GM19193 (cell line): Measurements from ENCODE around the gene VWA3B.

Source experiments
- POLR2A ChIP-seq: IDR thresholded peaks from 4 replicates; pipeline ENCODE4 v1.6.1; 2011; ENCODE audit not compliant: insufficient read depth, insufficient read length; ENCODE audit errors: extremely low read depth

Gene VWA3B

DNA sequence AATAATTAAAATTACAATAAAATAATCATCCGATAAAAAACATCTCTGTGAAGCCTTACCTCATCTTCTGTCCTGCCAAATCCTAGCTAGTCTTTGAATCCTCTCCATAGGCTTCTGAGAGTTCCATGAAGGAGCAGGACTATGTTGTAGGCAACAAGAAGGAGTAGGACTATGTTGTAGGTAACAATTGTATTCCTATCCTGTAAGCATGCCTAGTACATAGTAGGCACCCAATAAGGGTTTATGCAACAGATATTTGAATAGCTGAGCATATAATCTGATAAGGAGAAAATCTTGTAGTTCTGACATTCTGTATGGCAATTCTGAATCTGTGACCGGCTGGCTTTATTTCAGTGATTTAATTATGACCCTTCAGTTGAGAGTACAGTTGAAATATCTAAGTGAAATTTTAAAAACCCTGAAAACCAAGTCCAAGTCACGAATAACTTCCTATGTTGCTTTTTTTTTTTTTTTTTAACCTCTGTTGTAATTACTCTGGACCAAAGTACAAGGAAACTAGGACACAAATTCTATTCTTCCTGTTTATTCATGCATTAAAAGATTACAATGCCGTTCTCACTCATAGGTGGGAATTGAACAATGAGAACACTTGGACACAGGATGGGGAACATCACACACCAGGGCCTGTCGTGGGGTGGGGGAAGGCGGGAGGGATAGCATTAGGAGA lies 27.8 kb downstream of the VWA3B start:
- no peak for TF ChIP-seq POLR2A

GRCh38 chr2:98118161-98118560 lies 31.2 kb downstream of the VWA3B start:
- TF ChIP-seq POLR2A, result no peak

DNA sequence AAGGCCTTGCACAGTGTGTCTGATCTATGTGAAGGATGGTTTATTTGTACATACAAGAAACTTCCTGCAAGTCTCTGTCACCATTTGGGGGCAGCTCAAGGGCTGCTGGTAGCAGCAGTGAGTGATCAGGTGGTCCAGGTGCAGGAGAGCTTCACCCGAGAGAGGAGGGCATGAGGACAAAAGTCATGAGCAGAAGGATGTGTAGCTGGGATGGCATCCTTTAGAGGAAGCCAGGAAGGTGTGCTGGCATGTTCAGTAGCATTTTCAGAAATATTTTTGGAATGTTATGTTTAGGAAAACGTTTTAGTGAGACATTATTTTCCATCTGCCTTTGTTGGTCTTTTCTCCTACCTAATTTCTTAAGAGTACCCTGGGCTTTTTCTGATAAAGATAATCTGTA lies 31.9 kb downstream of the VWA3B start:
- no peak for TF ChIP-seq POLR2A

DNA sequence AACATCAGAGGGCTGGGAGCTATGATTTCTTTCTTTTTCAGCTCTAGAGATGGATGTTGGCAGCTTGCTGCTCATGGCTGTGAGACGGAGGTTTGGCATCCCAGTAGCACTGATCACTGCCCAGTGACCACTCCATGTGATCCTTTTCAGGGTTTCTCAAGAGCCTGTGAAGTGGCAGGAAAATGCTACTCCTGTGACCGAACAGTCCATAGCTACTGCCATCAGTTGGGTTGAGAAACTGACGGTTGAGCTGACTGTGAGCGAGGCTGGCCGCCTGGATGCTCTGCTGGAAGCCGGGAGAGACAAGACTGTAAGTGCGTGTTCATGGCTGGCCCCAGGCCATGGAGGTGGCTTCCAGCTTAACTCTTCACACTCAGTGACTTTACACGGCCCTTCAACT lies 34.2 kb downstream of the VWA3B start:
- no peak for TF ChIP-seq POLR2A

- no peak for TF ChIP-seq POLR2A
Observed at GRCh38 chr2:98122524-98122923, 35.6 kb downstream of the VWA3B start.

- no peak for TF ChIP-seq POLR2A
Observed at GRCh38 chr2:98123286-98123685, 36.3 kb downstream of the VWA3B start.

GRCh38 chr2:98126061-98126460 lies 39.1 kb downstream of the VWA3B start:
- TF ChIP-seq POLR2A, result no peak

- TF ChIP-seq POLR2A, result no peak
Observed at GRCh38 chr2:98127229-98127989, 40.4 kb downstream of the VWA3B start.

DNA sequence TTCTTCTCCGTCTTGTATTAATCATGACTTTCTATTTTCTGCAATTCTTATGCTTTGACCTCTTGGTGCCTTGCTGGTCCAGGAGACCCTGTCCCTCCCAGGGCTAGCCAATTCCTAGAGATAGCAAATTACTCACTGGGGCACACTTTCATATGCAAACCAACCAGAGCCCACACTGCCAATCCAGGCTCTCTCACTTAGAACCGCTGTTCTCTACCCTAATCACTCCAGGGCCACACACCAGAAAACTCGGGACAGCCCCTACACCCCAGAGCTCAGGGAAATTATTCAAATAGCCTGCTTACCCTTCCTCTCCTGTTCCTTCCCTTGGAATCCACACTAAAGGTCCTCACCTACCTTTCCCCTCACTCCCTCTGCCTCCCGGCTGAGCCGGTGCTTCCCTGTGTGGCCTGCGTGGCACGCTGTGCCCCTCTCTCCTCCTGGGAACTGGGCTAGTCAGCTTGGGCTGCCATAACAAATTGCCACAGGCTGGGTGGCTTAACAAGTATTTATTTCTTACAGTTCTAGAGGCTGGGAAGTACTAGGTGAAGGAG lies 41.7 kb downstream of the VWA3B start:
- no peak for TF ChIP-seq POLR2A

DNA sequence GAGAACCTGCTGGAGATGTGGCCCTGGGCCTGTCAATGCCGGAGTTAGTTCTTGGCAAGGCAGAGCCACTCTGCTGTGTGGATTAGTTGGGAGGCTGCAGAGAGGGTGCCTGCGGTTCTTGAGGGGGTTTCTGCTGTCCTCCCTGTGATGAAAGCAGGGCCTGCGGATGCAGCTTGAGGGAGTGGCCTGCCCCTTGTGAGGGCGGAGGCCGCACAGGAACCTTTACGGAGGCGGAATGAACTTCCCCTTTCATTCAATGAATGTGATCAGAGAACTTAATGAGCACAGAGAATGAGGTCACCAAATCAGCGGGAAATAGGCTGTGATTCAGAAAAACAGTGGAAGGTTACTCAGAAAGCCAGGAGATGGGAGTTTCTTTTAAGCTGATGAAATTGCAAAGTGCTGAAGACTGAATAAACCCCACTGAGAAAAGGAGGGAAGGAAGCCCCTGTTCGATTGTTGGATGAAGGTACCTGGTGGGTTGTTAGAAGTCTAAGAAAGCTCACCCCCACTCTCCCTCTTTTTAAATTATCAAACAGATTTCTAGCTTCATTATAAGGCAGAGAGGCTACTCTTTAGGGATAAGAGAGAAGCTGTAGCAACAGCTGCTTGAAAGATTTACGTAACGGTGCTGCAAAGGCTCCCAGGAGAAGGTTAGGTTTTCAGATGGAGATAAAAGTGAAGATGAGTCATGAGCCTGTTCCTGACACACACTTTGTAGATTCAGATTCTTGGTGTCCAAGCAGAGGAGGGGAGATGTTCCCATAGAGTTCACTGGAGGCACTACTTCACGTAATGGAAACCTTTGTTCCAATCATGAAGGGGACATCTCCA lies 47.4 kb downstream of the VWA3B start:
- TF ChIP-seq POLR2A, result no peak

DNA sequence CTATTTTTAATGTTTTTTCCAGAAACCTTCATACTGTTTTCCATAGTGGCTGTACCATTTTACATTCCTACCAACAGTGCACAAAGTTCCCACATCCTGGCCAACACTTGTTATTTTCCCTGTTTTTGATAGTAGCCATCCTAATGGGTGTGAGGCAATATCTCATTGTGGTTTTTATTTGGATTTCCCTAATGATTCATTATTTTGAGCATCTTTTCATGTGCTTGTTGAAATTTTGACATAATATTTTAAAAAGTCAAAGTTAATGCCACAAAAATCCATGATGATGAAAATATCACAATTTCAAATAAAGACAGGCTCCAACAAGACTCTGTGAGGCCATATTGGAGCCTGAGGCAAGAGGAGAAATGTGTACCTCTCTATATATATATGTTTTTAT lies 50.2 kb downstream of the VWA3B start:
- no peak for TF ChIP-seq POLR2A

- no peak for TF ChIP-seq POLR2A
Observed at GRCh38 chr2:98140210-98140609, 53.2 kb downstream of the VWA3B start.

DNA sequence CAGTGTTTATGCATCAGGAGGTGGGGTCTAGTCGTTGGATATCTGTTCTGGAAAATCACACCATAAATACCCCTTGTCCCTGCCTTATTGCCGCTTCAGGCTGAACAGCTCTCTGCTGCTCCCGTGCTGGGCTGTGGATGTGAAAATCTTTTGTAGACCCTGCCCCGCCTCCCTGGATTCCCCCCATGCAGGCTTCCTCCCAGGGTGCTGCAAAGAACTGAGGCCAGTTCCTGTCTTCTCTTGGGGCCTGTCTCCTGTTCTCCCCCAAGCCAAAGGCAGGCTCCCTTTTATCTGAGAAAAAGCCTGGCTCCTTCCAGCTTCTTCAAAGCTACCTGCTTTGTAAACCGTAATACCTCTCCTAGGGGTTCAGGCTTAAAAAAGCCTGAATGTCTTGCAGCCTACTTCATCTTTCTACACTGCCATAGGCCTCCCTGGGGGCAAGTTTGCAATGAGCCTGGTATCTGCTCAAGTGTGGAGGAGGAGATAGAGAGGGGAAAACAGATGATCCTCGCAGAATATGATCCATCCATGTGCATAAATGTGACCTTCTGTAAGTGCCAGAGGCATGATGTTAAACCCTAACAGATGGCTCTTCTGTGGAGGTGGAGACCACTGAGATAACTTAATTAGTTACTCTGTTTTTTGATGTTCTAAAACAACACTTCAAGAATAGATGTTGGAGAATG lies 55.3 kb downstream of the VWA3B start:
- no peak for TF ChIP-seq POLR2A

- no peak for TF ChIP-seq POLR2A
Observed at GRCh38 chr2:98145070-98145469, 58.1 kb downstream of the VWA3B start.
